ENCODE measurements around the gene CFDP1. TPM values are rescaled to one million over a fixed set of nuclear protein-coding genes. Genes with fewer than 3 reads are reported as not detected.
A peak's percentile ranks its signal among the peaks of the same experiment; 100 is the strongest.

The CFDP1 gene
- total and polyA plus RNA-seq, 2 of the 13 experiments (the other 11 are each of a cell fraction or from before 2014, with no cell fraction given): 78.6 to 153 TPM

DNA sequence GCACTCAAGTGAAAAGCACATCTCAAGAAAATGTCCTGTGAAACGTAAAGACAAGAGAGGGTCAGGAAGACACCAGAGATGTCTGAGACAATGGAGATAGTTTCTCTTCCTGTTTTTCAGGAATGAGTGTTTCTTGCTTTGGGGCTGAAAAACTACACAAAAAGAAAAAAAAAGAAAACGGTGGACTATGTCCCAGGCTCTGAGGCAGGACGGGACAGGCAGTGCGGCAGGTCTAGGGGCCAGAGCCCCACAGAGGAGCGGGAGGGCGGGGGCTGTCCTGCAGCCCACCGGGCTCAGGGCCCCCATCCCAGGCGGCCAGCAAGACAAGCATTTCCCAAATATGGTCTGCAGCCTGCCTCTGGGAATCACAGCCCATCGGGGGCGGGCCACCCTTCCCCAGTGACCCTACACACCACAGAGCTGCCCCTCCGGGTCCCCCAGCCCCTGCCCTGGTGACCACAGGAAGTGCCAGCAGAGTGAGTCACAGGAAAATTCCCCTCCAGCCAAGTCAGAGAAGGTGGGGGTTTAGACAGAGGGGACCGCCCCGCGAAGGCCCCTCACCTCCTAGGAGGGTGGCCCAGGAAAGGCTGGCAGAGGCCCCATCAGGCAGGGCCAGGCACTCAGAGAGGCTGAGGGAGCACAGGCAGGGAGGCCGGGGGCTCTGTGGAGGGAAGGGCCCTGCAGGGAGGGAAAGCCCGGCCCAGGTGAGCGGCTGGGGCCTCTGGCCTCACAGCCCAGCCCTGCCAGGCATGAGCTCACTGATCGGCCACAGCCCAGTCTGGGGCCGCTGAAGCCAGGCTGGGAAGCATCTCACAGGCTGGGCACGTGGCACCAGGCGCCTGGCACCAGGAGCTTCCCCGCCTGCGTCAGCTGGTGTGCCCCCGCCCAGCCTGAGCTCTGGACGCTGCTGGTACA is 188.2 kb downstream of the CFDP1 start:
- TSS peak; percentile 90 for BruUV-seq (replicated peaks)
- TF ChIP-seq ZNF292 (CRISPR knock-in tag; IDR thresholded peaks at IDR 0.05; ENCODE audit: borderline replicate concordance, low read depth): peak; percentile 96
- no peak for TF ChIP-seq RBAK (CRISPR knock-in tag; IDR thresholded peaks at IDR 0.05)
- TF ChIP-seq SAP130 (CRISPR knock-in tag; IDR thresholded peaks at IDR 0.05; ENCODE audit: low read depth): peak; percentile 96
- no peak for TF ChIP-seq ZNF383 (CRISPR knock-in tag; IDR thresholded peaks at IDR 0.05; ENCODE audit: borderline replicate concordance)
- no peak for TF ChIP-seq SP140L (CRISPR knock-in tag; IDR thresholded peaks at IDR 0.05; ENCODE audit: borderline replicate concordance)
- TF ChIP-seq BHLHE40 (IDR thresholded peaks at IDR 0.05; ENCODE audit: low read length): peak; percentile 88
- TF ChIP-seq FLYWCH1 (CRISPR knock-in tag; IDR thresholded peaks at IDR 0.05): no peak
- no peak for TF ChIP-seq NPAS2 (CRISPR knock-in tag; IDR thresholded peaks at IDR 0.05; ENCODE audit: borderline replicate concordance)
- TF ChIP-seq, protein P1, sequence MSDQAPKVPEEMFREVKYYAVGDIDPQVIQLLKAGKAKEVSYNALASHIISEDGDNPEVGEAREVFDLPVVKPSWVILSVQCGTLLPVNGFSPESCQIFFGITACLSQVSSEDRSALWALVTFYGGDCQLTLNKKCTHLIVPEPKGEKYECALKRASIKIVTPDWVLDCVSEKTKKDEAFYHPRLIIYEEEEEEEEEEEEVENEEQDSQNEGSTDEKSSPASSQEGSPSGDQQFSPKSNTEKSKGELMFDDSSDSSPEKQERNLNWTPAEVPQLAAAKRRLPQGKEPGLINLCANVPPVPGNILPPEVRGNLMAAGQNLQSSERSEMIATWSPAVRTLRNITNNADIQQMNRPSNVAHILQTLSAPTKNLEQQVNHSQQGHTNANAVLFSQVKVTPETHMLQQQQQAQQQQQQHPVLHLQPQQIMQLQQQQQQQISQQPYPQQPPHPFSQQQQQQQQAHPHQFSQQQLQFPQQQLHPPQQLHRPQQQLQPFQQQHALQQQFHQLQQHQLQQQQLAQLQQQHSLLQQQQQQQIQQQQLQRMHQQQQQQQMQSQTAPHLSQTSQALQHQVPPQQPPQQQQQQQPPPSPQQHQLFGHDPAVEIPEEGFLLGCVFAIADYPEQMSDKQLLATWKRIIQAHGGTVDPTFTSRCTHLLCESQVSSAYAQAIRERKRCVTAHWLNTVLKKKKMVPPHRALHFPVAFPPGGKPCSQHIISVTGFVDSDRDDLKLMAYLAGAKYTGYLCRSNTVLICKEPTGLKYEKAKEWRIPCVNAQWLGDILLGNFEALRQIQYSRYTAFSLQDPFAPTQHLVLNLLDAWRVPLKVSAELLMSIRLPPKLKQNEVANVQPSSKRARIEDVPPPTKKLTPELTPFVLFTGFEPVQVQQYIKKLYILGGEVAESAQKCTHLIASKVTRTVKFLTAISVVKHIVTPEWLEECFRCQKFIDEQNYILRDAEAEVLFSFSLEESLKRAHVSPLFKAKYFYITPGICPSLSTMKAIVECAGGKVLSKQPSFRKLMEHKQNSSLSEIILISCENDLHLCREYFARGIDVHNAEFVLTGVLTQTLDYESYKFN (CRISPR knock-in tag; conservative IDR thresholded peaks at IDR 0.05): peak; percentile 100
- TF ChIP-seq ZNF766 (CRISPR knock-in tag; IDR thresholded peaks at IDR 0.05; ENCODE audit: borderline replicate concordance): no peak; the same call in 1 of the 2 replicates
- no peak for TF ChIP-seq TCF12 (IDR thresholded peaks at IDR 0.05)
- TF ChIP-seq TCF12 (CRISPR knock-in tag; IDR thresholded peaks at IDR 0.05): peak; percentile 97
- TF ChIP-seq ZMYM2 (CRISPR knock-in tag; IDR thresholded peaks at IDR 0.05): peak; percentile 99
- TF ChIP-seq, protein P2, sequence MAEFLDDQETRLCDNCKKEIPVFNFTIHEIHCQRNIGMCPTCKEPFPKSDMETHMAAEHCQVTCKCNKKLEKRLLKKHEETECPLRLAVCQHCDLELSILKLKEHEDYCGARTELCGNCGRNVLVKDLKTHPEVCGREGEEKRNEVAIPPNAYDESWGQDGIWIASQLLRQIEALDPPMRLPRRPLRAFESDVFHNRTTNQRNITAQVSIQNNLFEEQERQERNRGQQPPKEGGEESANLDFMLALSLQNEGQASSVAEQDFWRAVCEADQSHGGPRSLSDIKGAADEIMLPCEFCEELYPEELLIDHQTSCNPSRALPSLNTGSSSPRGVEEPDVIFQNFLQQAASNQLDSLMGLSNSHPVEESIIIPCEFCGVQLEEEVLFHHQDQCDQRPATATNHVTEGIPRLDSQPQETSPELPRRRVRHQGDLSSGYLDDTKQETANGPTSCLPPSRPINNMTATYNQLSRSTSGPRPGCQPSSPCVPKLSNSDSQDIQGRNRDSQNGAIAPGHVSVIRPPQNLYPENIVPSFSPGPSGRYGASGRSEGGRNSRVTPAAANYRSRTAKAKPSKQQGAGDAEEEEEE (CRISPR knock-in tag; IDR thresholded peaks at IDR 0.05; ENCODE audit: borderline replicate concordance): no peak; the same call in none of the 2 replicates
- peak; percentile 94; the same call in 1 of the 2 replicates for TF ChIP-seq ZFP41 (CRISPR knock-in tag; IDR thresholded peaks at IDR 0.05; ENCODE audit: borderline replicate concordance)
- TF ChIP-seq NFIB (CRISPR knock-in tag; IDR thresholded peaks at IDR 0.05; ENCODE audit: borderline replicate concordance): no peak
- peak; percentile 100 for TF ChIP-seq JUND (CRISPR knock-in tag; IDR thresholded peaks at IDR 0.05)

More for the DNA sequence above, 188.2 kb downstream of the CFDP1 start:
- Histone ChIP-seq H3K9me3 (ENCODE audit: low read length) (no peaks in the 10 kb centered on the region), H3K9ac (ENCODE audit: insufficient read depth, low read depth, low read length) (peak overlapping the region; percentile 99), H2AFZ (ENCODE audit: low read length) (no peak overlapping the region), H3K79me2 (ENCODE audit: insufficient read depth, low read length) (peaks cover 84% of the 10 kb centered on the region), H3K4me2 (ENCODE audit: low read depth, low read length) (peak overlapping the region; percentile 84), H3K36me3 (replicated peaks in 1 of 2; ENCODE audit: control insufficient read depth in 1 of 2, insufficient read depth in 2 of 2, low read length in 2 of 2) (peaks cover 22 to 32% of the 10 kb centered on the region in 2 experiments), H3K4me1 (ENCODE audit: insufficient read depth, low read length) (peaks cover 85% of the 10 kb centered on the region), H3K4me3 (replicated peaks in 1 of 3; ENCODE audit: insufficient read depth in 1 of 3, low read depth in 2 of 3, low read length in 3 of 3) (peak overlapping the region; percentile 11 to 63 (median 25); a peak in 5 of 6 replicates), H3K27ac (ENCODE audit: extremely low read length, insufficient read depth, low read length) (peak overlapping the region; percentile 97), H3K27me3 (ENCODE audit: control insufficient read depth in 1 of 2, insufficient read depth in 2 of 2, low read length in 2 of 2) (no peaks in the 10 kb centered on the region), H4K20me1 (ENCODE audit: insufficient read depth, low read length) (peaks cover 16% of the 10 kb centered on the region; the same call in 1 of the 2 replicates)
- peak; percentile 99 for DNase-seq (ENCODE audit: low spot score)
- intact Hi-C loops (cut with micrococcal nuclease; ENCODE audit: unreplicated experiment) (loop anchor here (1.0 to 5.0 kb wide), 4 partner anchors 11 to 248 kb away; partner anchors contain the start of gene ZNRF1), in situ Hi-C loops (cut with HindIII; ENCODE audit: extremely low pct_ligation_motif_present, low pct_unique_long_range_greater_than_20kb) (no loop called here)
- POLR2A ChIA-PET: interaction anchor here (0.9 to 14.7 kb wide), 23 partner anchors 8 to 219 kb away, joined by 3 to 312 read pairs (median 5); partner anchors contain the start of genes CTRB1 and TMEM170A
- ATAC-seq: peak; percentile 80
- WGBS (ENCODE audit: low lambda C conversion rate): 5% methylated on average over 21 of the region's 25 CpGs
- peak; percentile 88 for FAIRE-seq
- CTCF ChIA-PET (ENCODE audit: low intra/inter-chr PET ratio, low total read pairs): no interaction called here

Measured in HepG2 (cell line).